ENCODE measurements around the gene HCFC1.

HCFC1 gene

DNA sequence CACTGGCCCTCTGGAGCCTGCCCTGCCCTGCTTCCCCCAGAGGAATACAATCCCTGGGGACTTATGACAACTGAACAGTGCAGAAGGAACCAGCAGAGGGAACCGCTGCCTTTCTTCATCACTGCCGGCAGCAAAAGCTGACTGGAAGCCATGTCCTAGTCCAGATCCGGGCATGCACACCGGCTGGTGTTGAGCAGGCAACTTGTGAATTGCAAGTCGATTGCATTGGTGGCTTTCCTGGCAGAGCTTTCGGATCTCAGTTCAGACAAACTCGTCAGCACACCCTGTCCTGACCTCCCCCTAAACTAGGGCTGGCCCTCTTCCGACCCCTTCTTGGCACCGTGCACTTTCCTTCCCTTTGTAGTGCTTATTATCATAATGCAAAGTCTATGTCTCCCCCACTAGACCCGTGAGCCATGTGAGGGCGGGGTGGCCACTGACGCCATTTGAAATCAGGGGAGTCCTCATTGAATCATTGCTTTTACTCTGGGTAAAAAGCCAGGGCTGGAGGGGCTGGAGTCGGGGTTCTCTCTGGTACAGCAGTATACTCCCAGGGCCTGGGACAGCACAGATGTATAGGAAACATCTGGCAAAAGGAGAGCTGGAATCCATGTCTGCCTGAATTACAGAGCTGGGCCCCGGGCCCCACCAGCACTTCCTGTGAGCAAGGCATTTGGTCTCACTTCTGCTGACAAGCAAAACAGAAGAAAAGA, 47.3 kb downstream of the HCFC1 start:
- H3K4me1 ChIP-seq (ENCODE audit: insufficient read depth, low read length) = peaks cover 55% of the 10 kb centered on the region
- no peak overlapping the region for H2AFZ ChIP-seq (ENCODE audit: low read depth, low read length)
- H3K27me3 ChIP-seq (ENCODE audit: insufficient read depth, low read length, poor library complexity) = no peaks in the 10 kb centered on the region
- peak overlapping the region; percentile 99 for H3K9ac ChIP-seq (ENCODE audit: low read depth, low read length)
- H3K9me3 ChIP-seq (ENCODE audit: insufficient read depth, low read length, severe bottlenecking) = no peaks in the 10 kb centered on the region
- peak overlapping the region; percentile 100 for H3K27ac ChIP-seq (ENCODE audit: low read length)
- TF ChIP-seq, protein P1, sequence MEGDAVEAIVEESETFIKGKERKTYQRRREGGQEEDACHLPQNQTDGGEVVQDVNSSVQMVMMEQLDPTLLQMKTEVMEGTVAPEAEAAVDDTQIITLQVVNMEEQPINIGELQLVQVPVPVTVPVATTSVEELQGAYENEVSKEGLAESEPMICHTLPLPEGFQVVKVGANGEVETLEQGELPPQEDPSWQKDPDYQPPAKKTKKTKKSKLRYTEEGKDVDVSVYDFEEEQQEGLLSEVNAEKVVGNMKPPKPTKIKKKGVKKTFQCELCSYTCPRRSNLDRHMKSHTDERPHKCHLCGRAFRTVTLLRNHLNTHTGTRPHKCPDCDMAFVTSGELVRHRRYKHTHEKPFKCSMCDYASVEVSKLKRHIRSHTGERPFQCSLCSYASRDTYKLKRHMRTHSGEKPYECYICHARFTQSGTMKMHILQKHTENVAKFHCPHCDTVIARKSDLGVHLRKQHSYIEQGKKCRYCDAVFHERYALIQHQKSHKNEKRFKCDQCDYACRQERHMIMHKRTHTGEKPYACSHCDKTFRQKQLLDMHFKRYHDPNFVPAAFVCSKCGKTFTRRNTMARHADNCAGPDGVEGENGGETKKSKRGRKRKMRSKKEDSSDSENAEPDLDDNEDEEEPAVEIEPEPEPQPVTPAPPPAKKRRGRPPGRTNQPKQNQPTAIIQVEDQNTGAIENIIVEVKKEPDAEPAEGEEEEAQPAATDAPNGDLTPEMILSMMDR (IDR thresholded peaks at IDR 0.05; ENCODE audit: borderline replicate concordance, extremely low read depth, low read length, poor library complexity, severe bottlenecking) = peak; percentile 67
- no peak for TF ChIP-seq EZH2 (IDR thresholded peaks at IDR 0.05; ENCODE audit: borderline replicate concordance, low read depth, low read length, severe bottlenecking)
- DNase-seq = peak; percentile 66
- H3K36me3 ChIP-seq (ENCODE audit: insufficient read depth, low read length) = peaks cover 58% of the 10 kb centered on the region
- H3K4me2 ChIP-seq (ENCODE audit: insufficient read depth, low read length) = peak overlapping the region; percentile 74
- peak overlapping the region; percentile 64 to 85; a peak in 3 of 4 replicates for H3K4me3 ChIP-seq (ENCODE audit: low read depth in 1 of 2, low read length in 2 of 2)
- peaks cover 76% of the 10 kb centered on the region for H3K79me2 ChIP-seq (ENCODE audit: insufficient read depth, low read length)
- H4K20me1 ChIP-seq (ENCODE audit: insufficient read depth, low read length) = peaks cover 34% of the 10 kb centered on the region
- no peak for ATAC-seq (ENCODE audit: insufficient read depth, low read depth)

DNA sequence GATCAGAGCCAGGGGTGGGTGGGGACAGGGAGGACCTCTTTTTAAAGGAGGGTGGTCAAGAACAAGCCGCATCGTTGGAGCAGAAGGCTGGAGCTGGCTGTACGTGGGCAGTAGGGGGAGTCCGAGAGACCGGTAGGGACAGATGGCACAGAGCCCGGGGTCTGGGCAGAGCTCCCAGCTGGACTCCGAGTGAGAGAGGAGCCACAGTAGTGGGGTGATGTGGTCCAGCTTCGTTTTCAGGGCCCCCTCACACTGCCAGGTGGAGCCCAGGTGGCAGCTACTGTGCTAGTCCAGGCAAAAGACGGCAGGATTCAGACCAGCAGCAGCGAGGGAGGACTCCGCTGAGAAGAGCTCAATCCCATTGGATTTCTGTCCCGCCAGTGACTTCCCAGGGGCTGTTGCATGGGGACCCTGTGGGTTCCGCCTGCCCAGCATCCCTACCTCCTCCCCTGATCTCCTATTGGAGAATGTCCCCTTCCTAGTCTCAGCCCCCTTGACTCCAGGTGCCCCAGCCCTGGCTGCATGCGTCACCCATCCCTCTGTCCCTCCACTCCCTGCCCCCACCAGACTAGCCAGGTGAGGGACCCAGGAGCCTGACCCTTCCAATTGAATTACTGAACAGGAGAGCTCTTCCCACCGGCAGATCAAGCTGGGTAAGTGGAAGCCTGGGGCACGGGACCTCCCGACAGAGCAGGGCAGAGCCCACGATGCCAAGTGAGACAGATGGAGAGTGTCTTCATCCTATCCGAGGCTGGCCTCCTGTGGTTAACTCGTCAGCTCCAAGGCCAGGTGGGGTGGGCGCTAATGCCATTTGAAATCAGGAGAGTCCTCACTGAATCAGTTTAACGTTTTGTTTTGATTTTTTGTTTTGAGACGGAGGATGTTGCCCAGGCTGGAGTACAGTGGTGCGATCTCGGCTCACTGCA, 48.4 kb downstream of the HCFC1 start:
- H3K4me2 ChIP-seq (ENCODE audit: insufficient read depth, low read length) = peak overlapping the region; percentile 74
- no peaks in the 10 kb centered on the region for H3K27me3 ChIP-seq (ENCODE audit: insufficient read depth, low read length, poor library complexity)
- DNase-seq (no peak), ATAC-seq (ENCODE audit: insufficient read depth, low read depth) (no peak)
- TF ChIP-seq, protein P1 (IDR thresholded peaks at IDR 0.05; ENCODE audit: borderline replicate concordance, extremely low read depth, low read length, poor library complexity, severe bottlenecking) = no peak
- TF ChIP-seq EZH2 (IDR thresholded peaks at IDR 0.05; ENCODE audit: borderline replicate concordance, low read depth, low read length, severe bottlenecking) = no peak
- H3K36me3 ChIP-seq (ENCODE audit: insufficient read depth, low read length) = peaks cover 68% of the 10 kb centered on the region
- H3K4me1 ChIP-seq (ENCODE audit: insufficient read depth, low read length) = peaks cover 48% of the 10 kb centered on the region
- peaks cover 34% of the 10 kb centered on the region for H4K20me1 ChIP-seq (ENCODE audit: insufficient read depth, low read length)
- no peaks in the 10 kb centered on the region for H3K9me3 ChIP-seq (ENCODE audit: insufficient read depth, low read length, severe bottlenecking)
- peak overlapping the region; percentile 57 for H3K27ac ChIP-seq (ENCODE audit: low read length)
- peak overlapping the region; percentile 99 for H3K9ac ChIP-seq (ENCODE audit: low read depth, low read length)
- H2AFZ ChIP-seq (ENCODE audit: low read depth, low read length) = no peak overlapping the region
- H3K79me2 ChIP-seq (ENCODE audit: insufficient read depth, low read length) = peaks cover 72% of the 10 kb centered on the region
- peak overlapping the region in 1 of 2 experiments; percentile 64; a peak in 2 of 4 replicates for H3K4me3 ChIP-seq (ENCODE audit: low read depth in 1 of 2, low read length in 2 of 2)

DNA sequence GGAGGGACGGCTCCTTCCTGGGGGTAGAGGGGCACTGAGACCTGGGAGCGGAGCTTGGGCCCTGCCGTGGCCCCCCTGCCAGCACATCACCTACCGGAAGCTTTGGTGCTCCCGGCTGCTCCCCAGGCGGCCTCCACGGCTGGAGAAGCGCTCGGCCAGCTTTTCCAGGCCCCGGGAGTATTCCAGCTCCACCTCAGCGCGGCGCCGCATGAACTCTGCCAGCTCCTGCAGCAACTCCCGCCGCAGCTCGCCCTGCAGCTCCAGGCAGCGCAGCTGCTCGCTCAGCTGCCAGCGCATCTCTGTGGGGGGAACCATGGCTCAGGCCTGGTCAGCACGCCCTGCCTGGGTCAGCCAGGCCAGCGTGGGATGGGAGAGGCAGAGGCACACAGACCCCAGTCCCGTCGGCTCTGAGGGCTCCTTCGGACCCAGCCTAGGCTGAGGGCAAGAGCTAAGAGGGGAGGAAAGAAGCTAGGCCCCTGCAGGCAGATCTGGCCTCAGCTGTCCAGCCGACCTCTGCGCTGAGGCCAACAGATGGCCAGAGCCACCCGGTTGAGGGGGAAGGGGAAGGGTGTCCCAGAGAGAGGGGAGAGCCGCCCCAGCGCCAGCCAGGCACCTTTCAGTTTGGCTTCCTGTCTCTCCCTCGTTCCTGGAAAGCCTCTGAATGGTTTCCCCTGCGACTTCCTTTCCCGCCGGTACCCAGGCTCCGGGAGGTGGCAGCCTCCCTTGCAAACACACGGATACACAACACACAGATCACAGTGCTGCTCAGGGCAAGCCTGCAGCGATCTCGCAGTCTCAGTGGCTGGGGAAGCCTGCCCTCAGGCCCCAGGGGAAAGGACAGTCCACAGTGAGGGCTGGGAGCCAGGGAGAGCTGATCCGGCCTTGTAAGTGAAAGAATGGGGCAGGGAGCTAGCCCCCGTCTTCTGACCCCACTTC, 49.8 kb downstream of the HCFC1 start:
- Histone ChIP-seq H3K4me2 (ENCODE audit: insufficient read depth, low read length) (peak overlapping the region; percentile 12; the same call in 1 of the 2 replicates), H3K27me3 (ENCODE audit: insufficient read depth, low read length, poor library complexity) (no peaks in the 10 kb centered on the region), H3K4me1 (ENCODE audit: insufficient read depth, low read length) (peaks cover 41% of the 10 kb centered on the region), H4K20me1 (ENCODE audit: insufficient read depth, low read length) (peaks cover 34% of the 10 kb centered on the region), H3K27ac (ENCODE audit: low read length) (peak overlapping the region; percentile 56; the same call in 1 of the 2 replicates), H3K4me3 (ENCODE audit: low read depth in 1 of 2, low read length in 2 of 2) (0 out of 4 replicates have a peak overlapping the region, but pooled peaks of 1 of the 2 experiments have one; percentile 64), H2AFZ (ENCODE audit: low read depth, low read length) (no peak overlapping the region), H3K36me3 (ENCODE audit: insufficient read depth, low read length) (peaks cover 77% of the 10 kb centered on the region), H3K79me2 (ENCODE audit: insufficient read depth, low read length) (peaks cover 70% of the 10 kb centered on the region), H3K9ac (ENCODE audit: low read depth, low read length) (no peak overlapping the region; the same call in 1 of the 2 replicates), H3K9me3 (ENCODE audit: insufficient read depth, low read length, severe bottlenecking) (no peaks in the 10 kb centered on the region)
- ATAC-seq (ENCODE audit: insufficient read depth, low read depth) (peak; percentile 7; the same call in 1 of the 3 replicates), DNase-seq (peak; percentile 62)
- TF ChIP-seq EZH2 (IDR thresholded peaks at IDR 0.05; ENCODE audit: borderline replicate concordance, low read depth, low read length, severe bottlenecking) = no peak
- TF ChIP-seq, protein P1 (IDR thresholded peaks at IDR 0.05; ENCODE audit: borderline replicate concordance, extremely low read depth, low read length, poor library complexity, severe bottlenecking) = no peak
